Activated CD4-positive, alpha-beta T cell treated with anti-CD3 and anti-CD28 coated beads for 4 hours (primary cell): ENCODE results near the gene RBP4.
"Not testable (repeated sequence)": the region's sequence is repeated elsewhere in the genome, so short reads cannot be mapped to it uniquely, and the experiment has no call there.

Experiments used
- DNase-seq, 2 donors: peaks; one replicate each; pipeline ENCODE4 v3.0.0-alpha.2; 2020

RBP4 gene

DNA sequence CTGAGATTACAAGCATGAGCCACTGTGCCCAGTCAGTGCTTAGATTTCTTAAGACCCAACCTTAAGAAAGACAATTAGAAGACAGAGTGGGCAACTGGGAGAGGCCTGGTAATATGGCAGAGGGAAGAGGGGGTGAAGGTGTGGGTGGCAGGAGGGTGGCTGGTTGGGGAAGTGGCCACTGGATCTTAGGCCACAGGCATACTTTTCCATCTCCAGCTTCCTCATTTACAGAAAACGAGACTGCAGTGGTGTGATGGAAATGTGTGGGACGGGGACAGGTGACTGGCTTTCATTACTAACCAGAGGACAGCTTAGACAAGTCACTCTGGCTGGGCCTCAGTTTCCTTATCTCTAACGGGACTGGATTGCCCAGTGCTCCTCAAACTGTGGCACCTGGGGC, 35.6 kb downstream of the RBP4 start:
- DNase-seq, result no peak

DNA sequence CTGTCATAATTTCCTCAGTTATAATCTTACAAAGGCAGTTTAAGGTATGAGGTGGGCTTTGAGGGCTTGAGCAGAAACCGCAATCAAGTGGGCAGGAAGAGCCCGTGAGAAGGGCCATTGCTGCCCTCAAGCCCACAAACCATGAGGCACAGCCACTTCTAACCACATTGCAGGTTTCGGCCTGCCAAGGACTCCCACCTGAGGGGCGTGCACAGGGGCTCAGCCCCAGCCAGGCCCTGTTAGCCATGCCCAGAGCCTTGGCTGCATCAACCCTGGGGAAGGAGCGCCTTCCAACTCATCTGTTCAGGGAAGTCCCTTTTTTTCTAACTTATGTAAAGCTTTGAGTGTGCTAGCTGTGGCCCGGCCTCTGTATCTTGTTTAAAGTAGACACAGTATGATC, 40.5 kb downstream of the RBP4 start:
- no peak for DNase-seq

- DNase-seq, result no peak
These were observed 41.5 kb downstream of the RBP4 start for GRCh38 chr10:93559490-93559889.

DNA sequence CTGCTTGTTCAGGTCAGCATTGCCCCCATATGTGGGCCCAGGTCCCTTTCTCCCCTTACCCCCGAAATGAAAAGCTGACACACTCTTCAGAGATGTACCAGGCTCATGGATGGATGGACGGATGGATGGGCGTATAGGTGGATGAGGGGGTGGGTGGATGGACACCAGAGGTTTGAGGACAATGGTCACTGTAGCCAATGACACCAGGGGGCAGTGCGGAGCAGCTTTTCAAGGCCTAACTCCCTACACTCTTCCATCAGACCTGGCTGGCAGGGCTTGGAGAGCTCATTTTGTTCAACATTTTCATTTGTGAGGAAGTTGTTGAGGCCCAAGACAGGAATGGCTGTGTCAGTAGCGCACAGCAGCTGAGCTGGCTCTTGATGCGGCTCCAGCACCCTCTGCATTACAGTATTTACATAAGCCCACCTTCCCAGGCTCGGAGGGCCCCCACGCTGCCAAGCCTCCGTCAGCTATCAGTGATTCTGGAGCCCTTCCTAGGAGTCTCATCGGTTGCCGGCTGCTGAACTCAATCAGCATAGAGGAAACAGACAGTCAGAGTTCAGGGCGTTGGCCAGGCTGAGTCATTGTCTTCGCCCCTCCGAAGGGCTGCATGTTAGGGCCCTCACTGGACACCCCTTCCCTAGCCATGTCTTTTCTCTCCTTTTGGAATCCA, 46.1 kb downstream of the RBP4 start:
- DNase-seq, result peak in 1 of 2 donors; percentile 12

GRCh38 chr10:93554316-93554663, 46.7 kb downstream of the RBP4 start:
- no peak for DNase-seq

- no peak for DNase-seq
These were observed 47.3 kb downstream of the RBP4 start for GRCh38 chr10:93553482-93554315.

DNA sequence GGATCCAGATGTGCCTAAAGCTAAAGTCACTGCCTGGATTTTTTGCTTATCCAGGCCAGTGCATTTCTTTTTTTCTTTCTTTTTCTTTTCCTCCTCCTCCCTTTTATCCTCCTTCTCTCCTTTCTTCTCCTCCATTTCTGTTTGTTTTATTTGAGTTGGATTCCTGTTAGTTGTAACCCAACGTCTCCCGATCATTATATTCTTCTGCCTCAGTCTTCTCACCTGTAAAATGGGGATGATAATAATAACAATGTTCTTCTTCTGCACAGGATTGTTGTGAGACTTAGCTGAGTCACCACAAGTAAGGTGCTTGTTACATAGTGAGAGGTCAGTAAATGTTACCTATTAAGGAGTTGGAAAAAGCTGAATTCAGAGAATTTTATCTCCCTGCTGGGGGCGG, 48.3 kb downstream of the RBP4 start:
- DNase-seq, result no peak

- DNase-seq, result no peak
These were observed 50.4 kb downstream of the RBP4 start for GRCh38 chr10:93550606-93551005.

- DNase-seq, result no peak
These were observed 52.5 kb downstream of the RBP4 start for GRCh38 chr10:93548376-93549071.

DNA sequence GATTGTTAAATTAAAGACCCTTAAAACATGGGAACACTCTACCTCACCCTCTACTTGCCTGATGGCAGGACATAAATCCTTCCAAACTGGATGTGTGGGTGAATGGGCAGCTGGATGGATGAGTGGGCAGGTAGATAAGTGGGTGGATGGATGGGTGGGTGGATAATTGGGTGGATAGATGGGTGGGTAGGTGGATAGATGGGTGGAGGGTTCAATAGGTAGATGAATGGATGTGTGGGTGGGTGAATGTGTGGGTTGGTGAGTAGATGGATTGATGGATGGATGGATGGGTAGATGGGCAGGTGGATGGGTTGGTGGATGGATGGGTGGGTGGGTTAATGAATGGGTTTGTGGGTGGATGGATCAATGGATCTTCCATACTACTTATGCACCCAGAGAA, 53.5 kb downstream of the RBP4 start:
- no peak for DNase-seq

GRCh38 chr10:93546995-93547394, 54.0 kb downstream of the RBP4 start:
- not testable (repeated sequence) for DNase-seq

GRCh38 chr10:93542358-93542791, 58.7 kb downstream of the RBP4 start:
- DNase-seq, result no peak
